Endothelial cell of umbilical vein (primary cell): ENCODE results near the gene RBM44. TPM values are rescaled to one million over a fixed set of nuclear protein-coding genes. Genes with fewer than 3 reads are reported as not detected.

Experiments
- BruUV-seq: library from RNA; stranded (reverse); fragments of 400-500 nt; replicated peaks from 2 replicates; lab custom pipeline; 2021; lab: Mats Ljungman, UMichigan
- CTCF ChIA-PET: fragments of 300-600, 350-600 bp; sonication (Branson Sonifier 250); formaldehyde crosslinking; loops from one replicate; lab custom pipeline; 2021; ENCODE audit warnings: antibody characterized with exemption, inconsistent platforms; lab: Charles Lee
- POLR2A ChIA-PET: fragments of 300-600, 350-600 bp; sonication (Branson Sonifier 250); formaldehyde crosslinking; loops from one replicate; lab custom pipeline; 2021; ENCODE audit warnings: antibody characterized with exemption, inconsistent platforms; lab: Charles Lee
- DNase-seq: peaks from one replicate; pipeline ENCODE4 v3.0.0-alpha.2; 2011; ENCODE audit warnings: low read depth, low spot score
- FAIRE-seq: peaks from 2 replicates; lab custom pipeline; 2011; peaks lifted over from hg19 to GRCh38; lab: Jason Lieb, UNC
- H2AFZ ChIP-seq: 2 replicates; pipeline ENCODE4 v1.6.0; 2012; ENCODE audit warnings: low read depth, low read length, control low read depth, inconsistent platforms
- H3K27ac ChIP-seq: 2 replicates; pipeline ENCODE4 v1.5.1; 2011; ENCODE audit warnings: low read depth, mild to moderate bottlenecking, control low read depth, low read length, moderate library complexity; ENCODE audit not compliant: insufficient read depth
- H3K27me3 ChIP-seq, 2 experiments: 2 replicates each; pipeline versions ENCODE4 v1.6.0 to v1.6.1; 2011; ENCODE audit warnings: low read length in 2 of 2, mixed read lengths in 1 of 2; ENCODE audit not compliant: control insufficient read depth in 2 of 2, insufficient read depth in 2 of 2
- H3K36me3 ChIP-seq, 2 experiments: 2 replicates in 1 of 2; 3 replicates in 1 of 2; pipeline ENCODE4 v1.5.1; 2011; ENCODE audit warnings: low read length in 2 of 2, mild to moderate bottlenecking in 1 of 2, moderate library complexity in 1 of 2; ENCODE audit not compliant: control insufficient read depth in 2 of 2, insufficient read depth in 2 of 2; ENCODE audit errors: extremely low read depth in 1 of 2
- H3K4me1 ChIP-seq: 3 replicates; pipeline ENCODE4 v1.5.1; 2011; ENCODE audit warnings: mild to moderate bottlenecking, low read length; ENCODE audit not compliant: control insufficient read depth, insufficient read depth; ENCODE audit errors: extremely low read depth
- H3K4me2 ChIP-seq: 2 replicates; pipeline ENCODE4 v1.6.1; 2011; ENCODE audit warnings: low read length, control low read depth, mixed read lengths; ENCODE audit not compliant: insufficient read depth
- H3K4me3 ChIP-seq, 3 experiments: fragments of 200-600 bp in 1 of 3; sonication (generic), shearing (Covaris generic) in 1 of 3; replicated peaks in 1 of 3; 2 replicates each; pipeline ENCODE4 v1.5.1; 2011 to 2016; ENCODE audit warnings: control low read depth in 3 of 3, low read length in 3 of 3, mild to moderate bottlenecking in 2 of 3, inconsistent platforms in 1 of 3, low read depth in 1 of 3, moderate library complexity in 1 of 3; ENCODE audit not compliant: insufficient read depth in 1 of 3
- H3K79me2 ChIP-seq: 2 replicates; pipeline ENCODE4 v1.6.0; 2012; ENCODE audit warnings: low read length, inconsistent platforms; ENCODE audit not compliant: control insufficient read depth, insufficient read depth
- H3K9ac ChIP-seq: replicated peaks from 2 replicates; pipeline ENCODE3; 2011; ENCODE audit warnings: low read length, control low read depth; ENCODE audit not compliant: insufficient read depth; ENCODE audit errors: extremely low read depth
- H3K9me1 ChIP-seq: replicated peaks from 3 replicates; pipeline ENCODE4 v1.6.0; 2011; ENCODE audit warnings: mild to moderate bottlenecking, low read length; ENCODE audit not compliant: control insufficient read depth, insufficient read depth; ENCODE audit errors: extremely low read depth
- H3K9me3 ChIP-seq: replicated peaks from 2 replicates; pipeline ENCODE4 v1.5.1; 2012; ENCODE audit warnings: low read length, inconsistent platforms; ENCODE audit not compliant: control insufficient read depth, insufficient read depth
- H4K20me1 ChIP-seq: replicated peaks from 2 replicates; pipeline ENCODE3; 2011; ENCODE audit warnings: mild to moderate bottlenecking, low read length; ENCODE audit not compliant: control insufficient read depth, insufficient read depth; ENCODE audit errors: extremely low read depth
- EZH2 ChIP-seq: IDR thresholded peaks from 2 replicates; pipeline ENCODE4 v1.6.1; 2012; ENCODE audit warnings: borderline replicate concordance, low read depth, mild to moderate bottlenecking, moderate library complexity, low read length, inconsistent platforms; ENCODE audit not compliant: severe bottlenecking
- FOS ChIP-seq: IDR thresholded peaks from 2 replicates; pipeline ENCODE4 v1.6.1; 2011; ENCODE audit warnings: mild to moderate bottlenecking, low read length, moderate library complexity, borderline replicate concordance; ENCODE audit not compliant: insufficient read depth
- GATA2 ChIP-seq: IDR thresholded peaks from 2 replicates; pipeline ENCODE4 v1.7.0; 2011; ENCODE audit warnings: low read depth, mild to moderate bottlenecking, moderate library complexity, mixed read lengths, low read length; ENCODE audit not compliant: insufficient read length, insufficient read depth
- JUN ChIP-seq: IDR thresholded peaks from 2 replicates; pipeline ENCODE4 v1.6.1; 2011; ENCODE audit warnings: borderline replicate concordance, low read depth; ENCODE audit not compliant: insufficient read length, insufficient read depth
- MYC ChIP-seq: IDR thresholded peaks from one replicate; pipeline ENCODE4 v1.6.1; 2011; ENCODE audit warnings: mild to moderate bottlenecking, low read depth, low read length
- POLR2A ChIP-seq: IDR thresholded peaks from 2 replicates; pipeline ENCODE4 v1.6.1; 2012; ENCODE audit warnings: low read depth, mild to moderate bottlenecking, control low read depth, low read length
- POLR2AphosphoS5 ChIP-seq: IDR thresholded peaks from 2 replicates; pipeline ENCODE4 v1.6.1; 2012; ENCODE audit warnings: low read depth, mild to moderate bottlenecking, control low read depth, low read length, moderate library complexity; ENCODE audit not compliant: insufficient read depth
- dilution Hi-C: fragments of 300-500 bp; cut with MboI; formaldehyde crosslinking; loops from one replicate; pipeline ENCODE4 v1.15.0; 2019; ENCODE audit warnings: low sequenced_read_pairs; ENCODE audit not compliant: extremely low pct_ligation_motif_present
- intact Hi-C: fragments of 100-400 bp; cut with micrococcal nuclease; formaldehyde crosslinking; loops from one replicate; pipeline ENCODE4 v1.10.0; 2022
- polyA plus RNA-seq, 4 experiments: library from polyadenylated mRNA; depleted of rRNA in 3 of 4; stranded (reverse) in 3 of 4; unstranded in 1 of 4; fragments of >200 nt; gene quantifications; 2 replicates each; pipeline versions ENCODE4 v1.2.1 to v1.2.3, GENCODE V29; 2011 to 2012; ENCODE audit warnings: missing spikeins in 1 of 4
- total RNA-seq: library from RNA; stranded (reverse); gene quantifications from 2 replicates; pipeline ENCODE4 v1.2.3, GENCODE V29; 2021
- TF ChIP-seq, protein P1 (sequence below): IDR thresholded peaks from 2 replicates; pipeline ENCODE4 v1.6.1; 2011; ENCODE audit not compliant: insufficient read depth, insufficient read length
- TF ChIP-seq, protein P2 (sequence below), 2 donors: IDR thresholded peaks; 1 replicate in 1 of 2; 2 replicates in 1 of 2; pipeline ENCODE4 v1.5.1; 2011; ENCODE audit warnings: low read length in 2 of 2, mild to moderate bottlenecking in 2 of 2, moderate library complexity in 2 of 2, control low read depth in 1 of 2, inconsistent platforms in 1 of 2, low read depth in 1 of 2; ENCODE audit not compliant: insufficient read depth in 1 of 2; ENCODE audit errors: extremely low read depth in 1 of 2

The RBM44 gene
- total and polyA plus RNA-seq, 2 donors (not counting 3 experiments of a cell fraction or from before 2014, with no cell fraction given) = 0.14 to 0.53 TPM

DNA sequence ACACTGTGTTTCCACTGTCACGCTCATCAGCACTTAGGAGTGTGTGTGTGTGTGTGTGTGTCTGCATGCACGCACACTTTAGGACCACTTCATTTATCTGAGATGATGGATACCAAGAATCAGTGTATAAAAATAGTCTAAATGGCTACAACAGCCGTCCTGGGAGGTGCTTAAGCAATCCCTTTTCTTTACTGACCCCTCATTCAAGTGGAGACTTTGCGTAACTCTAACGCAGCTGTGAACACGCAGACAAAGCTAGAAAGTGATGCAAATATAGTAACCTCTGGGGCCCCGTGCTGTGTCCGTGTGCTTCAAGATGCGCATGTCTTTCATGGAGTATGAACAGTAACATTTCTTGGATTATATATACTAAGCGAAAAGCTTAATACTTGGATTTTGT, 40.4 kb upstream of the RBM44 start:
- Histone ChIP-seq H3K9me3 (no peaks in the 10 kb centered on the region), H2AFZ (no peak overlapping the region), H3K4me3 (no peak overlapping the region), H4K20me1 (no peaks in the 10 kb centered on the region), H3K4me2 (no peak overlapping the region), H3K9me1 (no peaks in the 10 kb centered on the region), H3K27ac (no peak overlapping the region), H3K79me2 (no peaks in the 10 kb centered on the region), H3K4me1 (no peaks in the 10 kb centered on the region), H3K9ac (no peak overlapping the region), H3K27me3 (no peaks in the 10 kb centered on the region), H3K36me3 (peaks cover 35 to 48% of the 10 kb centered on the region in 2 experiments)
- POLR2A ChIA-PET = no interaction called here
- intact Hi-C loops (no loop called here), dilution Hi-C loops (no loop called here)
- FAIRE-seq = no peak
- BruUV-seq = no TSS peak
- DNase-seq = no peak
- CTCF ChIA-PET = no interaction called here
- TF ChIP-seq EZH2 (no peak), JUN (no peak)
- TF ChIP-seq, protein P1, sequence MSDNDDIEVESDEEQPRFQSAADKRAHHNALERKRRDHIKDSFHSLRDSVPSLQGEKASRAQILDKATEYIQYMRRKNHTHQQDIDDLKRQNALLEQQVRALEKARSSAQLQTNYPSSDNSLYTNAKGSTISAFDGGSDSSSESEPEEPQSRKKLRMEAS = no peak
- TF ChIP-seq, protein P2, sequence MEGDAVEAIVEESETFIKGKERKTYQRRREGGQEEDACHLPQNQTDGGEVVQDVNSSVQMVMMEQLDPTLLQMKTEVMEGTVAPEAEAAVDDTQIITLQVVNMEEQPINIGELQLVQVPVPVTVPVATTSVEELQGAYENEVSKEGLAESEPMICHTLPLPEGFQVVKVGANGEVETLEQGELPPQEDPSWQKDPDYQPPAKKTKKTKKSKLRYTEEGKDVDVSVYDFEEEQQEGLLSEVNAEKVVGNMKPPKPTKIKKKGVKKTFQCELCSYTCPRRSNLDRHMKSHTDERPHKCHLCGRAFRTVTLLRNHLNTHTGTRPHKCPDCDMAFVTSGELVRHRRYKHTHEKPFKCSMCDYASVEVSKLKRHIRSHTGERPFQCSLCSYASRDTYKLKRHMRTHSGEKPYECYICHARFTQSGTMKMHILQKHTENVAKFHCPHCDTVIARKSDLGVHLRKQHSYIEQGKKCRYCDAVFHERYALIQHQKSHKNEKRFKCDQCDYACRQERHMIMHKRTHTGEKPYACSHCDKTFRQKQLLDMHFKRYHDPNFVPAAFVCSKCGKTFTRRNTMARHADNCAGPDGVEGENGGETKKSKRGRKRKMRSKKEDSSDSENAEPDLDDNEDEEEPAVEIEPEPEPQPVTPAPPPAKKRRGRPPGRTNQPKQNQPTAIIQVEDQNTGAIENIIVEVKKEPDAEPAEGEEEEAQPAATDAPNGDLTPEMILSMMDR (IDR thresholded peaks at IDR 0.05; ENCODE audit: extremely low read depth in 1 of 2, insufficient read depth in 1 of 2, low read depth in 1 of 2, low read length in 2 of 2) = no peak

DNA sequence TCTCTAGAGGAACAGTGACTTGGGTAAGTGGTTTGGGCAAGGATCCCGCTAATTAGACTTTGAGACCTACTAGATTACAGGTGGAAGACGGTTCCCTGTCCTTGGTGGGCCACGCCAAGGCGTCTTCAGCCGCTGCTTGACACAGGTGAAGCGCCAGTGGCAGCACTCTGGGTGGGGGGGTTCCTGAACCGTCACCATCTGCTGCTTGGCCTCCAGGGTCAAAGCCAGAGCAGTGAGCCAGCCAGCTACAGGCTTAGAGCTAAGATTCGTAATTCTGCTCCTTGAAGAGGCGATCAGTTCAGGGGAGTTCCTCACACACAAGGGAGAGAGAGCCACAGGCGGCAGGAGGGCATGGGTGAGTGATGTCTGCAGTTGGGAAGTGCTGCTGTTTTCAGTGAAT, 39.4 kb upstream of the RBM44 start:
- H3K4me3 ChIP-seq = no peak overlapping the region
- ChIA-PET POLR2A (no interaction called here), CTCF (interaction anchor here (1.2 to 1.4 kb wide), 3 partner anchors 14 to 187 kb away, joined by 3 to 7 read pairs (median 5); no protein-coding TSS in a partner anchor)
- FAIRE-seq (no peak), DNase-seq (no peak)
- H3K9me1 ChIP-seq = no peaks in the 10 kb centered on the region
- H3K9me3 ChIP-seq = no peaks in the 10 kb centered on the region
- H3K27ac ChIP-seq = no peak overlapping the region
- no peak overlapping the region for H2AFZ ChIP-seq
- intact Hi-C loops = no loop called here
- no TSS peak for BruUV-seq
- no peaks in the 10 kb centered on the region for H3K4me1 ChIP-seq
- dilution Hi-C loops = no loop called here
- no peaks in the 10 kb centered on the region for H3K79me2 ChIP-seq
- no peak overlapping the region for H3K4me2 ChIP-seq
- H3K9ac ChIP-seq = no peak overlapping the region
- H3K27me3 ChIP-seq = no peaks in the 10 kb centered on the region
- TF ChIP-seq, protein P2 (IDR thresholded peaks at IDR 0.05; ENCODE audit: extremely low read depth in 1 of 2, insufficient read depth in 1 of 2, low read depth in 1 of 2, low read length in 2 of 2) = no peak
- TF ChIP-seq FOS (no peak), MYC (no peak), GATA2 (no peak), JUN (no peak), POLR2AphosphoS5 (no peak), EZH2 (no peak), POLR2A (no peak)
- TF ChIP-seq, protein P1 = no peak
- no peaks in the 10 kb centered on the region for H4K20me1 ChIP-seq
- peaks cover 34 to 45% of the 10 kb centered on the region in 2 experiments for H3K36me3 ChIP-seq
